Common myeloid progenitor, CD34-positive (primary cell): Measurements from ENCODE around the gene ATP1A3.
A peak's percentile ranks its signal among the peaks of the same experiment; 100 is the strongest.

ENCODE experiments used
- CTCF ChIA-PET: fragments of 350-600 bp; sonication (Branson Sonifier 250); formaldehyde crosslinking; loops from one replicate; lab custom pipeline; 2021; ENCODE audit warnings: antibody characterized with exemption; lab: Charles Lee
- POLR2A ChIA-PET: fragments of 350-600 bp; sonication (Branson Sonifier 250); formaldehyde crosslinking; loops from one replicate; lab custom pipeline; 2021; ENCODE audit warnings: antibody characterized with exemption; lab: Charles Lee
- DNase-seq, 3 donors: peaks; one replicate each; pipeline versions ENCODE4 v3.0.0 to v3.0.0-alpha.2; 2013
- H3K27ac ChIP-seq, 2 experiments: 1 replicate in 1 of 2; 2 replicates in 1 of 2; pipeline ENCODE4 v1.7.0; 2013; ENCODE audit warnings: inconsistent platforms in 2 of 2, low read length in 2 of 2, mild to moderate bottlenecking in 2 of 2, low read depth in 1 of 2, moderate library complexity in 1 of 2; ENCODE audit not compliant: severe bottlenecking in 2 of 2, insufficient read depth in 1 of 2, poor library complexity in 1 of 2
- H3K27me3 ChIP-seq, 5 experiments: replicated peaks in 2 of 5; 1 replicate in 3 of 5; 2 replicates in 2 of 5; pipeline versions ENCODE4 v1.6.1 to v1.7.0; 2013; ENCODE audit warnings: low read length in 4 of 5, mild to moderate bottlenecking in 2 of 5, moderate library complexity in 2 of 5, inconsistent platforms in 1 of 5; ENCODE audit not compliant: insufficient read depth in 5 of 5, control insufficient read depth in 4 of 5
- H3K36me3 ChIP-seq, 4 experiments: 1 replicate in 2 of 4; 2 replicates in 2 of 4; pipeline versions ENCODE4 v1.6.1 to v1.7.0; 2013; ENCODE audit warnings: low read length in 3 of 4, control low read depth in 1 of 4, mild to moderate bottlenecking in 1 of 4; ENCODE audit not compliant: control insufficient read depth in 4 of 4, insufficient read depth in 4 of 4
- H3K4me1 ChIP-seq, 4 experiments: 1 replicate in 3 of 4; 2 replicates in 1 of 4; pipeline versions ENCODE4 v1.6.1 to v1.7.1; 2013; ENCODE audit warnings: low read length in 3 of 4, mild to moderate bottlenecking in 3 of 4, control low read depth in 1 of 4, inconsistent platforms in 1 of 4, moderate library complexity in 1 of 4; ENCODE audit not compliant: control insufficient read depth in 4 of 4, insufficient read depth in 4 of 4; ENCODE audit errors: control extremely low read depth in 1 of 4
- H3K4me3 ChIP-seq, 7 experiments: 1 replicate in 4 of 7; 2 replicates in 3 of 7; pipeline versions ENCODE4 v1.5.1 to v1.7.0; 2013; ENCODE audit warnings: mild to moderate bottlenecking in 7 of 7, low read length in 6 of 7, moderate library complexity in 6 of 7, inconsistent platforms in 2 of 7, low read depth in 2 of 7, control low read depth in 1 of 7; ENCODE audit not compliant: insufficient read depth in 4 of 7, control insufficient read depth in 1 of 7; ENCODE audit errors: extremely low read depth in 1 of 7
- H3K9me3 ChIP-seq, 5 experiments: 1 replicate in 4 of 5; 2 replicates in 1 of 5; pipeline versions ENCODE4 v1.6.1 to v1.7.1; 2013; ENCODE audit warnings: low read length in 4 of 5, mild to moderate bottlenecking in 2 of 5, inconsistent platforms in 1 of 5, low read depth in 1 of 5, moderate library complexity in 1 of 5; ENCODE audit not compliant: control insufficient read depth in 4 of 5, insufficient read depth in 2 of 5; ENCODE audit errors: control extremely low read depth in 1 of 5
- WGBS: methylation state at CpG from one replicate; pipeline ENCODE4 v1.1.5; 2013; ENCODE audit not compliant: insufficient coverage; 5-methylcytosine and 5-hydroxymethylcytosine counted together

ATP1A3 gene

DNA sequence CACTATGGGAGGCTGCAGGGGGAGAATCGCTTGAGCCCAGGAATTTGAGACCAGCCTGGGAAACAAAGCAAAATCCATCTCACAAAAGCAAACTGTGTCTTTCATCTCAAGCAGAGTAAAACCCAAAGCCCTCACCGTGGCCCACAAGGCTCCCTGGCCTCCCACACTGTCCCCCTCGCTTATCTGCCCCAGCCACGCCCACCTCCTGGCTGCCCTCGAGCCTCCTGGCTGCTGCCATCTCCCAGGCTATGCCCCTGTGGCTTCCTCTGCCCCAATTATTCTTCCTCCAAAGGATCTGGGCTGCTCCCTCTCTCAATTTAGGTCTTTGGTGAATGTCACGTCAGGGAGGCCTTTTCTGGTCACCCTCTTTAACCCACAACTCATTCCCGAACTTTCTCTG, 38.5 kb downstream of the ATP1A3 start:
- ChIA-PET CTCF (interaction anchor here (4.3 kb wide), 1 partner anchor 83 kb away, joined by 15 read pairs; no protein-coding TSS in a partner anchor), POLR2A (no interaction called here)
- peaks cover 0 to 16% (median 4%) of the 10 kb centered on the region in 4 experiments for H3K36me3 ChIP-seq
- 58% methylated on average over 4 of the region's 7 CpGs for whole genome bisulfite sequencing
- H3K9me3 ChIP-seq = no peaks in the 10 kb centered on the region
- DNase-seq = no peak
- H3K27me3 ChIP-seq = no peaks in the 10 kb centered on the region
- H3K4me1 ChIP-seq = peaks cover 0 to 28% (median 18%) of the 10 kb centered on the region in 4 experiments
- H3K4me3 ChIP-seq = no peak overlapping the region
- no peak overlapping the region for H3K27ac ChIP-seq

DNA sequence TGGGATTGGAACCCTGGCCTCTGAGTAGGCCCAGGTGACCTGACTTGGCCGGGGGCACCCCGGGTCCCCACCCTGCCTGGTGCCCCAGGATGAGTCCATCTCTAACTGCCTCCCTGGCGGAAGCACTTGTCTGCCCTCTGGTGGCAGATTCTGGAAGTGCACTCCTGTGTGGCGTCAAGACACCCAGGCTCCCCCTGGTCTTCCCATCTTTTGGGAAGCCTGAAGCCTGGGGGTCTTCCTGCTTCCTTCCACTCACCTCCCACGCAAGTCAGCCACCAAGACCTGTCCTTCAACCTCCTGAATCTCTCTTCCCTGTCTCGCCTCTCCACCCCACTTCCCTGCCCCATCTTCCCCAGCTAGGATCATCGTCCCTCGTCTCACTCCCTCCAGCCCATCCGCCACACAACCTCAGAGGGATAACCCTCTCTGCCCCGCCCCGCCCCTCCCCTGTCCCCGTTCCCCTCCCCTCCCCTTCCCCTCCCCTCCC, 42.3 kb downstream of the ATP1A3 start:
- POLR2A ChIA-PET = no interaction called here
- Histone ChIP-seq H3K27me3 (no peaks in the 10 kb centered on the region), H3K36me3 (peaks cover 0 to 13% (median 3%) of the 10 kb centered on the region in 4 experiments), H3K4me1 (peaks cover 0 to 5% (median 2%) of the 10 kb centered on the region in 4 experiments), H3K4me3 (no peak overlapping the region), H3K9me3 (no peaks in the 10 kb centered on the region), H3K27ac (no peak overlapping the region)
- peak; percentile 67 to 79 (median 68) for DNase-seq
- CTCF ChIA-PET = interaction anchor here (1.0 to 4.6 kb wide), 8 partner anchors 14 to 101 kb away, joined by 3 to 37 read pairs (median 6); partner anchors contain the start of gene CD79A
- WGBS = 2% methylated on average over 5 of the region's 12 CpGs

DNA sequence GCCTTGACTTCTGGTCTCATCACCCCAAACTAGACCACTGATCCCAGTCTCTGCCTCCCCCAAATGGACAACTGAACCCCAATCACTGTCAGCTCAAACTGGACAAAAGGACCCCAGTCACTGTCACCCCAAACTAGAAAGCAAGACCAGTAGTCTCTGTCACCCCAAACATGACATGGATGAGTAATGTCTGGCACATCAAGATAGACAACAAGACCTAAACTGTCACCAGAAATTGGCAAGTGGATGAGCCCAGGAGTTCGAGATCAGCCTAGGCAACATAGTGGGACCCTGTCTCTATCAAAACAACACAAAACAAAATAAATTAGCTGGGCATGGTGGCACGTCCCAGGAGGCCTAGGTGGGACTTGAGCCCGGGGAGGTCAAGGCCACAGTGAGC, 46.9 kb downstream of the ATP1A3 start:
- Histone ChIP-seq H3K27ac (no peak overlapping the region), H3K4me1 (peaks cover 0 to 10% (median 6%) of the 10 kb centered on the region in 4 experiments), H3K4me3 (no peak overlapping the region), H3K36me3 (no peaks in the 10 kb centered on the region), H3K27me3 (no peaks in the 10 kb centered on the region), H3K9me3 (no peaks in the 10 kb centered on the region)
- no peak for DNase-seq
- CTCF ChIA-PET = interaction anchor here (0.5 to 2.9 kb wide), 6 partner anchors 10 to 88 kb away, joined by 3 to 14 read pairs (median 3); partner anchors contain the start of gene RPS19
- WGBS = 100% methylated on average over 3 of the region's 3 CpGs
- POLR2A ChIA-PET = no interaction called here

DNA sequence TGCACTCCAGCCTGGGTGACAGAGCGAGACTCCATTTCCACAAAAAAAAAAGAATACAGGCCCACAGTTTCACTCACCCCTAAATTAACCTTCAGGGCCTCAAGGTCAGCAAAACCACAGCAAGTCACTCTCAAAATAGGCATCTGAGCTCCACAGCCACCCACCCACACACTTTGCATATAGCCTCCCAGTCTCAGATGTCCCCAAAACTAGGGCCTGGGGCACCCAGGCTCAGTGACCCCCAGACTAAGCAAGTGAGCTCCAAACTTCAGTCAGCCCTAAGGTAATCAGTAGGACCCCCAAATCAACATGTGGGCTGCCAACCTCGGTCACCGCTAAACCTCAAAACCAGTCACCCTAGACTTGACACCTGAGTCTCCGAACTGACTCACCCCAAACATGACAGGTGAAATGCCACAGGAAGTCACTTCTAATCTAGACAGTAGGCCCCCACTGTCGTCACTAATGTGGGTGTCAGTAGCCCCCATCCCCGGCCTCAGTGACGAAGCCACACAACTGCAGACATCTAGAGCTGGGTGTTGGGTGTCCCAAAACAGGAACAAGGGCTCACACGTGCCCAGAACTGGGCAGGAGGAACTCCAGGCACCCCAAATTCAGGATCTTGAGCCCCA, 48.8 kb downstream of the ATP1A3 start:
- no peak overlapping the region for H3K27ac ChIP-seq
- peaks cover 0 to 15% (median 13%) of the 10 kb centered on the region in 4 experiments for H3K4me1 ChIP-seq
- ChIA-PET CTCF (interaction anchor here (0.9 to 1.7 kb wide), 5 partner anchors 12 to 150 kb away, joined by 3 to 7 read pairs (median 3); no protein-coding TSS in a partner anchor), POLR2A (interaction anchor here (0.6 to 1.0 kb wide), 2 partner anchors 13 to 61 kb away, joined by 3 to 4 read pairs; partner anchors contain the start of gene RABAC1)
- H3K4me3 ChIP-seq = no peak overlapping the region
- no peaks in the 10 kb centered on the region for H3K36me3 ChIP-seq
- H3K9me3 ChIP-seq = no peaks in the 10 kb centered on the region
- H3K27me3 ChIP-seq = no peaks in the 10 kb centered on the region
- WGBS = 55% methylated on average over 6 of the region's 8 CpGs
- peak; percentile 61 to 86 (median 74) for DNase-seq

DNA sequence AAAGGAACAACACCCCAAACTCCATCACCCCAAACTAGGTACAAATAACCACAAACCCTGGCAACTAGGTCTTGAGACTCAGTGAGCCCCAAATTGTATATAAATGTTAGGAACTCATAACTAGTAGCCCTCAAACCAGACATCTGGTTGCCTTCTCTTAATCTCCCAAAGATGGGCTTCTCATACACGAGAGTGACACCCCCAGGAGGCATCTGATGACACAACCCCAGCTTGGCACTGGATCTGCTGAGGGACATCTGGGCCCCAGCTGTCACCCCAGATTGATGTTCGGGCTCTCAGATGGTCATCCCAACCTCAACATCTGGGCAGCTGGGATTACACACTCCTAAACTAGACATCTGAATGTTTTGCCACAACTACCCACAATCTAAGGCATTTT, 49.7 kb downstream of the ATP1A3 start:
- Histone ChIP-seq H3K27ac (no peak overlapping the region), H3K27me3 (no peaks in the 10 kb centered on the region), H3K4me1 (peaks cover 0 to 19% (median 17%) of the 10 kb centered on the region in 4 experiments), H3K36me3 (no peaks in the 10 kb centered on the region), H3K9me3 (no peaks in the 10 kb centered on the region), H3K4me3 (no peak overlapping the region)
- no peak for DNase-seq
- ChIA-PET CTCF (interaction anchor here (0.7 to 1.7 kb wide), 2 partner anchors 71 to 75 kb away, joined by 3 to 7 read pairs; no protein-coding TSS in a partner anchor), POLR2A (no interaction called here)
- WGBS = 74% methylated on average over 2 of the region's 2 CpGs

DNA sequence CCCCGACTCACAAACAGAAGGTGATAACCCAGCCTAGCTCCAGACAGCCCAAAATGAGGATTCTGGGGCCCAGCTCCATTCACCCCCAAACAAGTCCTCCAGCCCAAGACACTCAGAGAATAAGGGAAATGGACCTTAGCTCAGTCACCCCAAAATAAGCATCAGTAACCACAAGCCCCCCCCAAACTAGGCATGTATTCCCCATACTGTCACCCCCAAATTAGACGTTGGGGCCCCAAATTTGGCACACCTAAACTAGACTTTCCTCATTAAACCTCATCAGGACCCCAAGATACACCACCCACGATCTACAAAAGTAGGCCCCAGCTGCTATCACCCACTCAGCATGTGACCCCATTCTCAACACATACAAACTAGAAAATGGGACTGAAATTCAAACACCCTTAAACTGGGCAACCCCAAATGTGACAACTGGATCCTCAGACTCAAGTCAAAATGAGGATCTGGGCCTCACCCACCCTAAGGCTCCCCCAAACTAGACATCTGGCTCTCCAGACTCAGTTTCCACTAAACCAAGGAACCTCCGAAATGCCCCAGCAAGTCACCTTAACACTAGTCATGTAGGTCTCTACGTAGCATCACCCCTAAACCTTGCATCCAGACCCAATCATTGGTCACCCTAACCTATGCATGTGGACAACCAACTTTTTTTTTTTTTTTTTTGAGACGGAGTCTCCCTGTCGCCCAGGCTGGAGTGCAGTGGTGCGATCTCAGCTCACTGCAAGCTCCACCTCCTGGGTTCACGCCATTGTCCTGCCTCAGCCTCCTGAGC, 52.4 kb downstream of the ATP1A3 start:
- CTCF ChIA-PET = interaction anchor here (0.7 to 2.0 kb wide), 4 partner anchors 9 to 69 kb away, joined by 3 to 9 read pairs (median 6); partner anchors contain the start of gene ERFL
- WGBS = 90% methylated on average over 3 of the region's 9 CpGs
- Histone ChIP-seq H3K4me3 (no peak overlapping the region), H3K27ac (no peak overlapping the region), H3K36me3 (no peaks in the 10 kb centered on the region), H3K9me3 (no peaks in the 10 kb centered on the region), H3K4me1 (peaks cover 0 to 31% (median 22%) of the 10 kb centered on the region in 4 experiments), H3K27me3 (peaks cover 0 to 7% (median 0%) of the 10 kb centered on the region in 5 experiments)
- DNase-seq = no peak
- POLR2A ChIA-PET = no interaction called here
